Ovary (tissue), 9 donors: ENCODE results near the gene DLX3. TPM values are rescaled to one million over a fixed set of nuclear protein-coding genes. Genes with fewer than 3 reads are reported as not detected.
A peak's percentile ranks its signal among the peaks of the same experiment; 100 is the strongest.

ENCODE experiments used
- DNase-seq, 5 donors: peaks; one replicate each; pipeline ENCODE4 v3.0.0-alpha.2; 2019 to 2020
- H3K27ac ChIP-seq, 2 donors: fragments of 200-600 bp; one replicate each; pipeline versions ENCODE4 v1.5.1 to v1.8.0; 2019 to 2022
- H3K27me3 ChIP-seq: fragments of 200-600 bp; one replicate; pipeline ENCODE4 v1.8.0; 2022
- H3K36me3 ChIP-seq: fragments of 200-600 bp; sonication (generic); one replicate; pipeline ENCODE4 v1.5.1; 2019
- H3K4me1 ChIP-seq: one replicate; pipeline ENCODE4 v1.8.1; 2013; ENCODE audit warnings: mild to moderate bottlenecking, moderate library complexity; ENCODE audit not compliant: insufficient read depth
- H3K4me3 ChIP-seq: fragments of 200-600 bp; sonication (generic); one replicate; pipeline ENCODE4 v1.5.1; 2017
- H3K9me3 ChIP-seq, 2 donors: fragments of 200-600 bp in 1 of 2; sonication (generic) in 1 of 2; one replicate each; pipeline versions ENCODE4 v1.5.1 to v1.8.1; 2013 to 2019; ENCODE audit warnings: mild to moderate bottlenecking in 1 of 2, moderate library complexity in 1 of 2
- CTCF ChIP-seq, 3 donors: fragments of 450-650 bp in 2 of 3; fragments of 200-600 bp in 1 of 3; IDR thresholded peaks; one replicate each; pipeline versions ENCODE4 v1.5.1 to v1.8.0; 2016 to 2022; ENCODE audit warnings: antibody characterized with exemption in 3 of 3, mild to moderate bottlenecking in 1 of 3
- EP300 ChIP-seq: sonication (generic); formaldehyde crosslinking; IDR thresholded peaks from one replicate; pipeline ENCODE4 v1.6.1; 2017; ENCODE audit warnings: antibody characterized with exemption
- POLR2A ChIP-seq: fragments of 450-650 bp; IDR thresholded peaks from one replicate; pipeline ENCODE4 v1.6.1; 2017; ENCODE audit warnings: antibody characterized with exemption, mild to moderate bottlenecking, moderate library complexity
- WGBS, 3 donors: extraction: QIAGEN DNeasy Blood & Tissue Kit in 1 of 3; methylation state at CpG; one replicate each; pipeline versions ENCODE4 v1.1.5 to v1.1.7; 2013 to 2017; 5-methylcytosine and 5-hydroxymethylcytosine counted together
- intact Hi-C, 4 donors: fragments of 100-400 bp; cut with DNase I; formaldehyde crosslinking; loops; one replicate each; pipeline versions ENCODE4 v1.11.0 to v1.15.1; 2022 to 2023
- polyA plus RNA-seq, 2 donors: library from polyadenylated mRNA; stranded (reverse); fragments of 200-250 nt in 1 of 2; fragments of 350-450 nt in 1 of 2; fragmentation: Illumina TruSeq in 1 of 2; extraction: RNeasy Lipid Tissue Mini Kit (QIAGEN cat#74804) in 1 of 2; gene quantifications; one replicate each; pipeline ENCODE4 v1.2.3, GENCODE V29; 2013 to 2014
- total RNA-seq, 7 donors: library from RNA; depleted of rRNA in 2 of 7; stranded (reverse); fragments of >200 nt in 2 of 7; fragmentation: NEBNext Ultra II Directional in 3 of 7; extraction: Animal tissue kit (Norgen Biotek cat#: 25700) in 3 of 7; gene quantifications; one replicate each; pipeline versions ENCODE4 v1.1.0 to v1.2.4, GENCODE V29; 2016 to 2023
- donor health status: DM: no; HTN: no; CAD: no; lungs with moderate emphysema.
- donor health status: DM: no; HTN: no; CAD: no.
- donor health status: Bipolar disorder and iron deficiency.
- donor health status: DM: yes; HTN: yes; CAD: no.
- donor health status: DM: no; HTN: no; CAD: no.
- donor health status: DM: yes; HTN: yes; CAD: no.

The DLX3 gene
- total and polyA plus RNA-seq, 9 donors = 0.10 to 1.3 (median 0.28) TPM; not detected in 1

DNA sequence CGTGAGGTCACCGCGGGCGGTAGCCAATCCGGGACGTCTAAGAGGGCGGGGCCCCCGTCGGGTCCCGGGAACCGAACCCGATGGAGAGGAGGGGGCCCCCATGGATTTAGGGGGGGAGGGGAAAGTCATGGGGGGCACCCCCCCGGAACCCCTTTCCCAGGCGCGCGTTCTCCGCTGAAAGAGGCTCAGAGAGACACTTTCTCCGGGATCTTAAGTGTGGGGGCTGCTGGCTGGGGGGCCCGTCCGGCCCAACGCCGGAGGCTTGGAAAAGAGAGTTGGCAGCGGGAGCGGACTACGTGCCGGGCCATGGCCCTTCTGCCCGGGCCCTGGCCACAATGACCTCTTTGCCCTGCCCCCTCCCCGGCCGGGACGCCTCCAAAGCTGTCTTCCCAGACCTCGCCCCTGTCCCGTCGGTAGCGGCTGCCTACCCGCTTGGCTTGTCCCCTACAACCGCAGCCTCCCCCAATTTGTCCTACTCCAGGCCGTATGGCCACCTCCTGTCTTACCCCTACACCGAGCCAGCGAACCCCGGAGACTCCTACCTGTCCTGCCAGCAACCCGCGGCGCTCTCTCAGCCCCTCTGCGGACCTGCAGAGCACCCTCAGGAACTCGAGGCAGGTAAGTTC, 25.8 kb downstream of the DLX3 start, which contains the start of gene DLX4:
Gene DLX4, plus strand, starts transcription at position 57 of the 626 bp plus-strand sequence. Its CDS starts 279 bp downstream, at position 336.
- Histone ChIP-seq H3K9me3 (no peaks in the 10 kb centered on the region), H3K4me3 (peak within 1 kb of the TSS; percentile 17), H3K36me3 (no peaks in the 10 kb centered on the region), H3K4me1 (peaks cover 16% of the 10 kb centered on the region), H3K27me3 (peaks cover 26% of the 10 kb centered on the region), H3K27ac (no peak within 1 kb of the TSS)
- TF ChIP-seq CTCF (IDR thresholded peaks at IDR 0.05) (no peak), EP300 (no peak), POLR2A (no peak)
- 2 to 4% (median 4%) methylated on average over 33 to 45 of the region's 45 CpGs for WGBS, 3 donors
- no peak for DNase-seq
- intact Hi-C loops = no loop called here

DNA sequence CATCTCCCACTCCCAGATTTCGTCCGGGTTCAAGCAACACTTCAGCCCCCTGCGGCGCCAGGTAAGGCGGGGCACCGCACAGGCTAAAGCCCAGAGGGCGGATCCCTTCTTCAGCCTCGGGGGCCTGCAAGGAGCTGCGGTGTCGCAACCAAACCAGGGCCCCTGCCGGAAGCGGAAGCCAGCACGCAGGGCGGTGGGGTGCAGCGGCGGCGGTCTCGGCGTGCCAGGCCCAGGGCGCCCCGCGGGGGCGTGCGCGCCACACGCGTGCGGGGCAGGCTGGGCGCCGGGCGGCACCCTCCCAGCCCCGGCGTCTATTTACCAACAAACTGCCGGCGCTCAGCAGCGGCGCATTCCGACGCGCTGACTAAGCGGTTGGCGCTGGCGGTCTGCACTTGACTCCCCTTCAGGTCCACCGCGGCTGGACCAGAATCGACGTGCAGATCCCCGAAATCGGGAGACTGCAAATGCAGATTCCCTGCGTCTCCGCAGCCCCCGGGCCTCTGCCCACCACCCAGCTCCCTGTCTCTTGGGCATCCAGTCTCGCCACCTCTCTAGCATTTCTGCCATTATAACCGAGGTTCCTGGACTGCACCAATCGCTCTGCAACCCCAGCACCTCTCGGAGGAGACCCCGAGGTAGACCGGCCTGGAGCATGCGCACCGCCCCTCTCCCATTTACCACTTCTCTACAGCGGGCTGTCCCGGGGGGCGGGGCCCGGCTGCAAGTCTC, 26.5 kb downstream of the DLX3 start:
- H3K4me1 ChIP-seq = peaks cover 16% of the 10 kb centered on the region
- H3K27me3 ChIP-seq = peaks cover 26% of the 10 kb centered on the region
- intact Hi-C loops = no loop called here
- WGBS, 3 donors = 0 to 2% (median 1%) methylated on average over 45 to 64 of the region's 64 CpGs
- H3K9me3 ChIP-seq = no peaks in the 10 kb centered on the region
- peak in 3 of 5 donors; percentile 51 to 72 (median 56) for DNase-seq
- no peaks in the 10 kb centered on the region for H3K36me3 ChIP-seq
- H3K27ac ChIP-seq = no peak overlapping the region
- peak overlapping the region; percentile 17 for H3K4me3 ChIP-seq
- TF ChIP-seq CTCF (IDR thresholded peaks at IDR 0.05) (no peak), EP300 (no peak)

DNA sequence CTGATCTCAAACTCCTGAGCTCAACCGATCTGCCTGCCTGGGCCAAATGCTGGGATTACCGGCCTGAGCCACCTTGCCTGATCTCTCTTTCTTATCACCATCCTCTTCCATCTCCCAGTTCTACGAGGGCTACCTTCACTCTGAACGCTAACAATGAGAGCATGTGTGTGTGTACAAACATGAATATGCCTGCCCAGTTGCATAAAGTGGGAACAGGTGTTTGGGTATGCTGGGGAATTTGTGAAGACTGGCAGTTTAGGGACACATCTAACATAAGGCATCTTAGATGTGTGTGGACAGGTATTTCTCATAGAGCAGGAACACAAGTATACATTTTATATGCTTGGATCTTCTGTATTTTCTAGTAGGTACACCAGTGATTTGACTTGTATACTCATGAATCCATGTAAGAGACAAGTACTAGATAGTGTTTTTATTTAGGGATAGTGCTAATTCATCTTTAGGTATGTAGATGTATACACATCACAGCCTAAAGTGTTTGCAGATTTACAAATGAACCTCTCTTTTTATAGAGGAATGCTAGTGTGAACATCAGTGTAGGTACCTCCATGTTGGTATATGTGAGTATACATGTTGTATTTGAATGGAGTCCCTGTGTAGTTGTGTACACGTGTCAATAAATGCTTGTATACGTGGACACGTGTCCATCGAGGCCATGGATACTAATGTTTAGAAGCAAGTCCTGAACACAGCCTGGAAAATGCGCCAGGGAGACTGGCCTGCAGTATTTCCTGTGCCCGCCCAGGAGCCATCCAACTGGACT, 27.2 kb downstream of the DLX3 start:
- no peak overlapping the region for H3K4me3 ChIP-seq
- no peaks in the 10 kb centered on the region for H3K36me3 ChIP-seq
- H3K27me3 ChIP-seq = peaks cover 26% of the 10 kb centered on the region
- no peak for TF ChIP-seq CTCF (IDR thresholded peaks at IDR 0.05)
- no peak for TF ChIP-seq POLR2A
- no peak for TF ChIP-seq EP300
- no peaks in the 10 kb centered on the region for H3K9me3 ChIP-seq
- intact Hi-C loops = no loop called here
- 21 to 22% (median 22%) methylated on average over 10 of the region's 10 CpGs for WGBS, 3 donors
- H3K27ac ChIP-seq = no peak overlapping the region
- DNase-seq = no peak
- peaks cover 16% of the 10 kb centered on the region for H3K4me1 ChIP-seq

GRCh38 chr17:49967205-49967604, 27.8 kb downstream of the DLX3 start:
- peaks cover 12% of the 10 kb centered on the region for H3K4me1 ChIP-seq
- intact Hi-C loops = no loop called here
- no peaks in the 10 kb centered on the region for H3K36me3 ChIP-seq
- H3K4me3 ChIP-seq = no peak overlapping the region
- peaks cover 26% of the 10 kb centered on the region for H3K27me3 ChIP-seq
- DNase-seq = no peak
- WGBS, 3 donors = 27 to 29% (median 28%) methylated on average over 3 of the region's 3 CpGs
- H3K27ac ChIP-seq = no peak overlapping the region
- TF ChIP-seq CTCF (IDR thresholded peaks at IDR 0.05) (no peak), EP300 (no peak)
- no peaks in the 10 kb centered on the region for H3K9me3 ChIP-seq
